ENCODE results near the gene POLR2F.

DNA sequence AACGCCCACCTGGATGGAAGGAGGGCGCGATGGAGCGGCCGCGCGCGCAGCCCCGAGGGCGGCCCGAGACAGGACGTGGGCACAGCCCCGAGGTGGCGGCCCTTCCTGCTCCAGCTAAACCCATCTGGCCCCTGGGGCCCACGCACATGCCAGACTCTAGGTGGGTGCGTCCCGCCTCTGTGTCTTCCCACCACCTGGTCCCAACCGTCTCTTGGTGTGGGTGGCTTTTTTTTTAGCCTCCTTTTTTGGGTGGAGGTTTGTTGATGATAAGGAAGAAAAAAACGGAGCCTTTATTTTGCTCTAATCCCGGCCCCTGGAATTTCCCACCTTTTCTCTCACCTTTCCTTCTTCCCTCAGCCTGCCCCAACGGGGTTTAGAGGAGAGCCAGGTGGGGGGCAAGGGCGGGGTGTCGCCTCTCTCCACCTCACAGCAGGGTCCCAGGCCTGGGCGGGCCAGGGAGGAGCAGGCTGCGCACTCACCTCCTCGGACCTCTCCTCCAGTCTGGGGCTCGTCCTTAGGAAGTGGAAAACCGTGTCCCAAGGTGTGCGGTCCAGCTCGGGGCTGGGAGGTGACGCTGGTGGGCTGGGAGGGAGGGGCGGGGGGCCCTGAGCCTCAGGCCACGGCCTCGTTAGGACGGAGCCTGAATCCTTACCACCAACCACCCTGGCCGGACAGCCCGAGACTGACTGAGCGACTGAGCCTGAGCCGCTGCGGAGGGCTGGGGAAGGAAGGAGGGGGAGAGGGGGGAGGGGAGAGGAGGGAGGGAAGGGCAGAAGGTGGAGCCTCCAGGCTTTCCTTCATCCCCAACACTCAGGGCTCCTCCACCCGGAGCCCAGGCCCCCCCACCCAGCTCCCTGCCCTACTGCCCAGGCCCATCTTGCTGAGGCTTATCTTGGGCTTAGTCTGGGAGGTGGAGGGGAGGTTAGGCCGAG is 30.6 kb downstream of the POLR2F start, which contains the start of gene SOX10:
- TF ChIP-seq EP300 (IDR thresholded peaks at IDR 0.05) (no peak), POLR2A (IDR thresholded peaks at IDR 0.05) (no peak)
